SK-N-SH (cell line): ENCODE measurements around the gene RGL4. TPM values are rescaled to one million over a fixed set of nuclear protein-coding genes. Genes with fewer than 3 reads are reported as not detected.
"Not testable (repeated sequence)": the region's sequence is repeated elsewhere in the genome, so short reads cannot be mapped to it uniquely, and the experiment has no call there.

Experiments used
- CTCF ChIA-PET: fragments of 300-600, 350-600 bp; formaldehyde crosslinking; extraction: SDS; loops from one replicate; lab custom pipeline; 2021; lab: Yijun Ruan, JAX
- POLR2A ChIA-PET: fragments of 350-600 bp; sonication (Branson Sonifier 250); formaldehyde crosslinking; extraction: SDS; loops from one replicate; lab custom pipeline; 2020; ENCODE audit warnings: antibody characterized with exemption, inconsistent platforms; lab: Yijun Ruan, JAX
- DNase-seq: peaks from one replicate; pipeline ENCODE4 v3.0.0; 2012
- H2AFZ ChIP-seq: fragments of 200-600 bp; sonication (generic); 2 replicates; pipeline ENCODE4 v1.8.1; 2016; ENCODE audit warnings: antibody characterized with exemption, mild to moderate bottlenecking, low read depth
- H3F3A ChIP-seq: fragments of 200-600 bp; sonication (generic); replicated peaks from 2 replicates; pipeline ENCODE3; 2016; ENCODE audit warnings: antibody characterized with exemption, mild to moderate bottlenecking; ENCODE audit not compliant: insufficient read depth
- H3K27ac ChIP-seq, 2 experiments: fragments of 200-500 bp in 1 of 2; fragments of 200-600 bp in 1 of 2; sonication (Bioruptor generic) in 1 of 2; sonication (generic), shearing (Covaris generic) in 1 of 2; 2 replicates each; pipeline versions ENCODE4 v1.5.1 to v1.6.1; 2014 to 2016; ENCODE audit warnings: low read depth in 2 of 2, inconsistent platforms in 1 of 2, low read length in 1 of 2, mild to moderate bottlenecking in 1 of 2, mixed read lengths in 1 of 2
- H3K27me3 ChIP-seq: fragments of 200-600 bp; sonication (generic), shearing (Covaris generic); 2 replicates; pipeline ENCODE4 v1.6.1; 2016; ENCODE audit warnings: mixed run types; ENCODE audit not compliant: insufficient read depth
- H3K36me3 ChIP-seq, 2 experiments: fragments of 200-500 bp in 1 of 2; fragments of 200-600 bp in 1 of 2; sonication (Bioruptor generic) in 1 of 2; sonication (generic) in 1 of 2; replicated peaks in 1 of 2; 2 replicates each; pipeline versions ENCODE3 to v1.5.1; 2014 to 2016; ENCODE audit warnings: low read length in 1 of 2, mild to moderate bottlenecking in 1 of 2; ENCODE audit not compliant: insufficient read depth in 2 of 2, control insufficient read depth in 1 of 2
- H3K4me1 ChIP-seq, 2 experiments: fragments of 200-500 bp in 1 of 2; fragments of 200-600 bp in 1 of 2; sonication (Bioruptor generic) in 1 of 2; sonication (generic), shearing (Covaris generic) in 1 of 2; 2 replicates each; pipeline versions ENCODE4 v1.5.1 to v1.6.1; 2014 to 2016; ENCODE audit warnings: low read depth in 1 of 2, low read length in 1 of 2, mixed run types in 1 of 2; ENCODE audit not compliant: insufficient read depth in 2 of 2, control insufficient read depth in 1 of 2
- H3K4me2 ChIP-seq: fragments of 200-600 bp; sonication (generic), shearing (Covaris generic); 2 replicates; pipeline ENCODE4 v1.6.1; 2017; ENCODE audit warnings: mixed run types
- H3K4me3 ChIP-seq, 2 experiments: fragments of 200-500 bp in 1 of 2; fragments of 200-600 bp in 1 of 2; sonication (Bioruptor generic) in 1 of 2; sonication (generic), shearing (Covaris generic) in 1 of 2; 2 replicates each; pipeline versions ENCODE4 v1.5.1 to v1.8.1; 2014 to 2016; ENCODE audit warnings: low read depth in 2 of 2, inconsistent platforms in 1 of 2, low read length in 1 of 2, mild to moderate bottlenecking in 1 of 2, mixed read lengths in 1 of 2, moderate library complexity in 1 of 2
- H3K79me2 ChIP-seq: fragments of 200-600 bp; sonication (generic); 2 replicates; pipeline ENCODE4 v1.8.1; 2017; ENCODE audit warnings: mild to moderate bottlenecking; ENCODE audit not compliant: insufficient read depth
- H3K9ac ChIP-seq: fragments of 200-600 bp; sonication (generic); 2 replicates; pipeline ENCODE4 v1.6.1; 2017; ENCODE audit warnings: mixed run types
- H3K9me2 ChIP-seq: fragments of 200-600 bp; sonication (generic); 2 replicates; pipeline ENCODE4 v1.6.1; 2017; ENCODE audit warnings: mixed run types
- H3K9me3 ChIP-seq: fragments of 200-600 bp; sonication (generic); 2 replicates; pipeline ENCODE4 v1.6.1; 2017; ENCODE audit warnings: mixed run types, mild to moderate bottlenecking, moderate library complexity
- H4K20me1 ChIP-seq: fragments of 200-600 bp; sonication (generic); 2 replicates; pipeline ENCODE4 v1.6.1; 2017; ENCODE audit warnings: mild to moderate bottlenecking, mixed run types; ENCODE audit not compliant: insufficient read depth
- EP300 ChIP-seq, 2 experiments: IDR thresholded peaks; 2 replicates each; pipeline versions ENCODE4 v1.4.0 to v1.6.1; 2012; ENCODE audit warnings: borderline replicate concordance in 1 of 2, low read depth in 1 of 2, low read length in 1 of 2
- IRF3 ChIP-seq: fragments of 150-350 bp; IDR thresholded peaks from 2 replicates; pipeline ENCODE4 v1.6.1; 2016; ENCODE audit warnings: mild to moderate bottlenecking, low read depth, low read length
- MXI1 ChIP-seq: IDR thresholded peaks from 2 replicates; pipeline ENCODE4 v1.6.1; 2012; ENCODE audit warnings: mild to moderate bottlenecking, low read depth, low read length, improper control_type of control experiment
- PBX3 ChIP-seq: IDR thresholded peaks from 2 replicates; pipeline ENCODE4; 2012
- RCOR1 ChIP-seq: fragments of 150-350 bp; IDR thresholded peaks from 2 replicates; pipeline ENCODE4 v1.6.1; 2017; ENCODE audit warnings: antibody characterized with exemption, low read length
- SIN3A ChIP-seq: IDR thresholded peaks from 2 replicates; pipeline ENCODE4 v1.6.1; 2012; ENCODE audit warnings: low read depth, mild to moderate bottlenecking, low read length, moderate library complexity, borderline replicate concordance
- TEAD4 ChIP-seq: IDR thresholded peaks from 2 replicates; pipeline ENCODE4 v1.4.0; 2012; ENCODE audit warnings: mild to moderate bottlenecking, borderline replicate concordance; ENCODE audit not compliant: insufficient read depth
- ZBTB33 ChIP-seq: IDR thresholded peaks from 2 replicates; pipeline ENCODE4 v1.4.0; 2012; ENCODE audit warnings: low read depth, borderline replicate concordance
- WGBS: methylation state at CpG from one replicate; pipeline ENCODE4 v1.1.6; 2017; ENCODE audit warnings: low lambda C conversion rate; 5-methylcytosine and 5-hydroxymethylcytosine counted together
- polyA plus RNA-seq, 3 experiments: library from polyadenylated mRNA; depleted of rRNA; stranded (reverse); fragments of >200 nt; gene quantifications; 2 replicates each; pipeline ENCODE4 v1.2.3, GENCODE V29; 2012

Gene RGL4
- polyA plus RNA-seq, 1 of the 3 experiments (the other 2 are of a cell fraction) = not detected

GRCh38 chr22:23673050-23673620 lies 17.7 kb upstream of the RGL4 start:
- no peaks in the 10 kb centered on the region for H3K79me2 ChIP-seq
- ChIA-PET CTCF (no interaction called here), POLR2A (no interaction called here)
- no peak for TF ChIP-seq ZBTB33
- TF ChIP-seq PBX3 = no peak
- over 99% methylated on average over 6 of the region's 7 CpGs for WGBS
- H3K9ac ChIP-seq = no peak overlapping the region
- H3K27ac ChIP-seq = no peak overlapping the region
- no peaks in the 10 kb centered on the region for H3K36me3 ChIP-seq
- H2AFZ ChIP-seq = no peak overlapping the region
- H3K4me1 ChIP-seq = no peaks in the 10 kb centered on the region; a peak in 1 of 4 replicates
- no peak for DNase-seq
- no peaks in the 10 kb centered on the region for H3K27me3 ChIP-seq
- H3K9me2 ChIP-seq = no peaks in the 10 kb centered on the region
- H3K4me3 ChIP-seq = no peak overlapping the region
- H3K4me2 ChIP-seq = no peak overlapping the region
- no peaks in the 10 kb centered on the region for H3F3A ChIP-seq
- no peaks in the 10 kb centered on the region for H3K9me3 ChIP-seq
- no peaks in the 10 kb centered on the region for H4K20me1 ChIP-seq

- DNase-seq = no peak
- H2AFZ ChIP-seq = no peak overlapping the region
- no peaks in the 10 kb centered on the region for H3K9me3 ChIP-seq
- ChIA-PET POLR2A (no interaction called here), CTCF (no interaction called here)
- no peaks in the 10 kb centered on the region for H3K79me2 ChIP-seq
- H3K4me2 ChIP-seq = no peak overlapping the region
- no peak overlapping the region for H3K4me3 ChIP-seq
- H4K20me1 ChIP-seq = no peaks in the 10 kb centered on the region
- WGBS = 85% methylated on average over 24 of the region's 26 CpGs
- TF ChIP-seq EP300 (IDR thresholded peaks at IDR 0.05; ENCODE audit: borderline replicate concordance in 1 of 2, low read depth in 1 of 2, low read length in 1 of 2) (no peak), TEAD4 (no peak), SIN3A (no peak), MXI1 (no peak), RCOR1 (no peak), IRF3 (no peak)
- no peaks in the 10 kb centered on the region; a peak in 1 of 4 replicates for H3K4me1 ChIP-seq
- H3K36me3 ChIP-seq = no peaks in the 10 kb centered on the region
- H3K9me2 ChIP-seq = no peaks in the 10 kb centered on the region
- H3K27me3 ChIP-seq = no peaks in the 10 kb centered on the region
- no peaks in the 10 kb centered on the region for H3F3A ChIP-seq
- H3K27ac ChIP-seq = no peak overlapping the region
- H3K9ac ChIP-seq = no peak overlapping the region
Measured at GRCh38 chr22:23673826-23674690, 16.8 kb upstream of the RGL4 start.

- H3K4me1 ChIP-seq, H3K79me2 ChIP-seq, H3K36me3 ChIP-seq, H3K4me3 ChIP-seq, H4K20me1 ChIP-seq, H3K27ac ChIP-seq, H3K9me2 ChIP-seq, H3K9me3 ChIP-seq, POLR2A ChIA-PET, DNase-seq, CTCF ChIA-PET, H3F3A ChIP-seq, H3K9ac ChIP-seq, H3K4me2 ChIP-seq, H3K27me3 ChIP-seq, H2AFZ ChIP-seq: not testable (repeated sequence)
- 97% methylated on average over 6 of the region's 6 CpGs for WGBS
Measured at GRCh38 chr22:23674886-23675501, 15.8 kb upstream of the RGL4 start.
